Epithelial cell of esophagus (primary cell): Measurements from ENCODE around the gene SLX4.

ENCODE experiments used
- DNase-seq: peaks from one replicate; pipeline ENCODE4 v3.0.0; 2010; ENCODE audit warnings: low read depth
- H3K4me3 ChIP-seq: 2 replicates; pipeline ENCODE4 v1.5.1; 2011; ENCODE audit warnings: mild to moderate bottlenecking, low read length, control low read depth
- CTCF ChIP-seq: IDR thresholded peaks from 2 replicates; pipeline ENCODE4 v1.5.1; 2011; ENCODE audit warnings: low read depth, mild to moderate bottlenecking, low read length, control low read depth, inconsistent platforms; ENCODE audit not compliant: insufficient read depth; ENCODE audit errors: missing control alignments

The SLX4 gene

DNA sequence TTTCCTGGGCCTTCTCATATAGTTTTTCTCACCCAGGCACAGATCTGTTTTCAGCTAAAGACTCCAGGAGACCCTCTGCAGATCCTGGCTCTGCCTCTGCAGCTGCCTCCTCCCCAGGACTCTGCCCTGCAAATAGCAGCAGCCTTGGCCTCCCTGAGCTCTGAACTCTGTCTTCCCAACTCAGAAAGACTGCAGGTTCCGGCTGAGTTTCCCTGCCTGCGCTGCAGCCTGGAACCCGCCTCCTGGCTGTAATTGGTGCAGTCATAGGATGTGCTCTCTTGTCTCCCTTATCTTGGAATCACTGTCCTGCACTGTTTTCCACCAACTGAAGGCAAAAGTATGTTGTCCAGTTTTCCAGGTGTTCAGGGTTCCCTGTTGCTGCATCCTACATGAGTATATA, 28.8 kb upstream of the SLX4 start:
- no peak for TF ChIP-seq CTCF
- no peak for DNase-seq

GRCh38 chr16:3638916-3639644, 27.7 kb upstream of the SLX4 start:
- no peak for TF ChIP-seq CTCF
- DNase-seq: no peak
- H3K4me3 ChIP-seq: no peak overlapping the region

More for the DNA sequence above, 28.8 kb upstream of the SLX4 start:
- no peak overlapping the region for H3K4me3 ChIP-seq

GRCh38 chr16:3637371-3637923, 26.0 kb upstream of the SLX4 start:
- TF ChIP-seq CTCF: no peak
- no peak for DNase-seq
- H3K4me3 ChIP-seq: no peak overlapping the region

DNA sequence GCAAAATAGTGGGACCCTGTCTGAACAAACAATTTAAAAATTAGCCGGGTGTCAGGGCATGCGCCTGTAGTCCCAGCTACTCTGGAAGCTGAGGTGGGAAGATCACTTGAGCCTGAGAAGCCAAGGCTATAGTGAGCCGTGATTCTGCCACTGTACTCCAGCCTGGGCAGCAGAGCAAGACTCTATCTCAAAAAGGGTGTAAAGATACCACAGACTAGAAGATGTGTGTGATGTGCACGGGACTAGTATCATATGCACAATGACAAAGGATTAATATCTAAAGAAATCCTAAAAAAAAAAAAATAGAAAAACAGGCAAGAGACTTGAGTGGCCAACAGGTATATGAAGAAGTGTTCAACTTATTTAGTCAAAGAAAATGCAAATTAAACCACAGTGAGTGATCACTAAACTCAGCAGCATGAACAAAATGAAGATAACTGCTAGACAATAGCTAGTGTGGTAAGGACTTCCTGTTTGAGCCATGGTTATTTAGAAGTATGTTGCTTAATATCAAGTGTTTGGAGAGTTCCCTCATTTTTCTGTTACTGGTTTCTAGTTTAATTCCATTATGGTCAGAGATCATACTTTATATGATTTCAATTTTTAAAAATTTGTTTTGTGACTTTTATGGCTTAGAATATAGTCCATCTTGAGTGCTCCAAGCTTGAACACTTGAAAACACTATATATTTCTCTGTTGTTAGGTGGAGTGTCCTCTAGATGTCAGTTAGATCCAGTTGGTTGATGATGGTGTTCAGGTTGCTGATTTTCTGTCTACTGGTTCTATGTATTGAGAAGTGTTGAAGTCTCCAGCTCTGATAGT, 14.7 kb upstream of the SLX4 start:
- TF ChIP-seq CTCF: no peak
- no peak overlapping the region for H3K4me3 ChIP-seq
- DNase-seq: no peak

DNA sequence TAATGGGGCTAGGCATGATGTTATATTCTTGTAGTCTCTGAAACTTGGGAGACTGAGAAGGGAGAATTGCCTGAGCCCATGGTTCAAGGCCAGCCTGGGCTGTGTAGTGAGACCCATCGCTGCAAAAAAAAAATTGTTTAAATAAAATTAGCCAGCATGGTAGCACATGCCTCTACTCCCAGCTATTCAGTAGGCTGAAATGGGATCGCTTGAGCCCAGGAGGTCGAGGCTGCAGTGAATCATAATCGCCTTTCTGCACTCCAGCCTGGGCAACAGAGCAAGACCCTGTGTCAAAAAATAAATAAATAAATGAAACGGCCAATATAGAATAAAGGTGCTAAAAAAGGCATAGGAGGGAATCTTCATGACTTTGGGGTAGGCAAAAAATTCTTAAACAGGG, 13.9 kb upstream of the SLX4 start:
- no peak for DNase-seq
- H3K4me3 ChIP-seq: no peak overlapping the region
- no peak for TF ChIP-seq CTCF

GRCh38 chr16:3623642-3624041, 12.2 kb upstream of the SLX4 start:
- no peak for TF ChIP-seq CTCF
- DNase-seq: no peak

More at GRCh38 chr16:3623642-3624041, 12.2 kb upstream of the SLX4 start:
- H3K4me3 ChIP-seq: no peak overlapping the region
